ENCODE data around the gene VOPP1.

Gene VOPP1

DNA sequence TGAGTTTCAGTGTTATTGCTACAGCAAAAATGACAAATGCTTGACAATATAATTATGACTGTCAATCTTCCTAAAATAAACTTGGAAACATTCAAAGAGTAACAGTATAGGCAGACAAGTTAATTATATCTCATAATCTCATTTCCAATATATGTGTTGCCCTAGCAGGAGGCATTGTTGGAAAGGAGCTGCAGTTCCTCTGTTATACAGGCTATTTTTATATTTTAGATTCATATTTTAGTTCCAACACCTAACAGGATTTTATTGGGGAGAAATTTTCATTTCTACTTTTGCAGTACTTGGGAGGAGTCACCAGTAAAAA, 19.3 kb downstream of the VOPP1 start:
- DNase-seq = no peak

DNA sequence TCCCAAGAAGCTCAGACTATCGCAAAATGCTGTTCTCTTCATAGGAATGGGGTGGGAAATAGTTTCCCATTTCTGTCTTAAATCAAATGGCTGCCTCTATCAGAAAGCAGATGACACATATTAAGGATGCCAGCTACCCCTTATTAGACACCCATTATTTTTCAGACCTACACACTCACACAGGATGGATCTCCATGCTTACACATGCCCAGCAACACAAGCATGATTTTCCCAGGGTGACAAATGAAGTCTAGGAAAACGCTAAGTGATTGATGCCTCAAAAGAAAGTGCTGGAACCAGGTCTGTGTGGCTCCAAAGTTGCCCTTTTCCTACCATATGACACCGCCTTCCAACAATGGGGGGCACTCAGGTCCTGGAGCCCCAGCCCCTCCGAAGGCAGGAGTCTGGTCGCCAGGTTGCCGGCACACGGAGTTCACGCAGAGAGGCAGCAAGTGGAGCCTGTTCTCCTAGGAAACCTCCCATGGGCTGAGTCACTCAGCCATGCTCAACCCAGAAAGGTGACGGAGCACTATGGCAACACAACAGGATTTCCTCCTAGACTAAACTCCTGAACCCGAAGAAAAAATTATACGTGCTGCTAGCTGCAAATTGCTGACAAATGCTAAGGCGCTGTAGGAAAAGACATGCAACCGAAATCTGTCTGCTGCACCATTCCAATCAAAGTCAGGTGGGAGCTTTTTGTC, 19.8 kb downstream of the VOPP1 start:
- no peak for DNase-seq

DNA sequence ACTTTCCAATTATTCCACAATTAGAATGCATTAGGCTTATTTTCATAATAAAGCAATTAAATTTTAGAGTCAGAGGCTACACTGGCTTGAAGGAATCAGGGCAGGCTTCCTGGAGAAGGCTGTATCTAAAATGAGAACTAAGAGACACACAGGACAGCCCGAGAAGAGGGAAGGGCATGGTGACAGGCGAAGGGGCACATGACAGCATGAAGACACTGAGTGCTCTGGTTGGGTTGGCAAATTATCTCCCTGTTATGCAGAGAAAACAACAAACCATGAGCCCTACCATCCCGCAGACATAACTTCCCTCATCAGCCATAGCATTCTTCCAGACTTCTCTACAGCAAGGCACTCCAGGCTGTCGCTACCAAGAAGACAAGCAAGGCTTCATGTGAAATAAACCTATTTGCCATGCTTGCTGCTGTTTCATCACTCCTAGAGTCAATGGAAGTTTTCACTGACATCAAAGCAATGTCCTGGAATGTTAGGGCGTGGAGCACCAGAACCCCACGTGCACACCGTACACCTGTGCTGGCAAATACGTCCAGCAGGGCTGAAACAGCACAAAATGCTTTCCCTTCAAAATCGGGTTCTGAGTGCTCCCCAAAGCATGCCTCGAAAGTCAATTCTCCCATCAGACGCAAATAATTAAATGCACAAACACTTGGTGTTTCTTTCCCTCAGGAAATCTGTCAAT, 21.3 kb downstream of the VOPP1 start:
- no peak for DNase-seq

DNA sequence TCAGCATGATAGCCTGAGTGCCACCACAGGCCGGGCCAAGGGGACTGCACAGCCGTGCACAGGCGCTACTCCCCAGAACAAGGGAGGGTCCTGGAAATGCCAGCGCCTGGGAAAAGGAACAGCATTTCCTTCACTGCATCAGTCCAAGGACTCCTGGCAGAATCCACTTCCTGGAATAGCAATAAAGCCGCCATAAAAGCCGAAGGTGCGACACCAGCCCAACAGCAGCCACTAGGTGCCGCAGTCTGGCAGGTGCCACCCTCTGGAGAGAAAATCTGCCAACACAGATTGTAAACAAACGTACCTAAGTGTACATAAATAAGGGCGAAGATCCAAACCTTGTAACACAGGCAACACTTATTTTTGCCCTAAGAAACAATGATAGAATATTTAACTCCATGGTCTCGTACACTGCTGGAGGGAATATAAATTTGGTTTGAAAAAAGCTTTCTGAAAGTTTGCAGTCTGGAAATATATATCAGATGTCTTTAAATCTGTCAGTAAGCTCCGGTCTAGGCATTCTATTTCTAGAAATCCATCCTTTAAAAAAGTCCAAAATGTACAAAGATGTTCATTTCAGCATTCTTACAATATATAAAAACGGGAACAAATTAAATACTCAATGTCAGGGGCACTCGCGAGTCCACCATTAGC, 22.2 kb downstream of the VOPP1 start:
- DNase-seq = peak; percentile 89

DNA sequence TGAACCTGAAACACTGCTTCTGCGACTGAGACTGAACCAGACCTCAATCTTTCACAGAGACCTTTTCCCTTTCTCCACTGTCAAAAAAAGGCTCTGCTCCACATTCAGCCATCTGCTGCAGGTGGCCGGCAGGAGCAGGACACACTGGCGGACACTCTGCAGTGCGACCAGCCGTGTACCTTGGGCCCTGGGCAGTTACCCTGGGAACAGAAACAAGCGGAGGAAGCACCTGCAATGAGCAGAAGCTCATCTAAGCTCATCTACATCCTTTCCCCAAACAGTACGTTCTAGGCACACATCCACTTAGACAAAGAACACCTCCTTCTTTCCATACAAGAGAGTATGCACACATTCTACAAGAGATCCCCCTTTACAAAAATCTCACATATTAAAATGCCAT, 22.8 kb downstream of the VOPP1 start:
- DNase-seq = no peak

DNA sequence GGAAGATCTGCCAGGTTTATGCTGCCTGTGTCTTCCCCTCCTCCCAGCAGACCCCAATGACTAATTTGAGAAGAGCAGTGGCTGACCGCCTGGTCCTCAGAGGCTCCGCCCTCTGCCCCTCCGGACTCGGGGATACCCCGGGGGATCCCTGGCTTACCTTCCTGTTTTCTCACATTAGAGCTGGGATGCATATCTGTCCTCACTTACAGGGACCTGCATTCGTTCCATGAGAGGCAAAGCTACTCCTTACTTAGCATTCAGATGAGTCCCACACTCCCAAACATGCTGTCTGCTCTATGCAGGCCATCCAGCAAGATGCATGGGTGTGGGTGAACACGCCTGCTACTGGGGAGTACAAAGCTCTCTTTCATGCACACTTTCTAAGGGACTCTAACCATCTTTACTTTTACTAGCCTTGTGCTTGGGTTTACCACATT, 24.0 kb downstream of the VOPP1 start:
- no peak for DNase-seq

DNA sequence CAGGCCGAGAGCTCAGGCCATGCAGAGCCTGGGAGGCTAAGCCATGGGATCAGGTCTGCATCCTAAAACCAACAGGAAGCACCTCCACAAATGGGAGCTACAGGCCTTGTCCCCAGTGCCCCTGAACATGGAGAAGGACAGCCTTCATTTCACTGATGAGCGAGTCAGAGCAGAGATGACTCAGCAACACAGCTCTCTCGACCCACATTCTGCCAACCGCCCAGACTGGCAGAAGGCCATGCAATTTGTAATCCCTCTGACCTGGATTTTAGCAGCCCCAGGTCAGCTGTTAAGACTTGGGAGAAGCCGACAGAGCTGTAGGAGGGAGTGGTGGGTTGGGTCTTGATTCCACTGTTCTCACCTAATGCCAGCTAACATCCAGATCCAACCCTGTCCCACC, 25.5 kb downstream of the VOPP1 start:
- peak; percentile 83 for DNase-seq

DNA sequence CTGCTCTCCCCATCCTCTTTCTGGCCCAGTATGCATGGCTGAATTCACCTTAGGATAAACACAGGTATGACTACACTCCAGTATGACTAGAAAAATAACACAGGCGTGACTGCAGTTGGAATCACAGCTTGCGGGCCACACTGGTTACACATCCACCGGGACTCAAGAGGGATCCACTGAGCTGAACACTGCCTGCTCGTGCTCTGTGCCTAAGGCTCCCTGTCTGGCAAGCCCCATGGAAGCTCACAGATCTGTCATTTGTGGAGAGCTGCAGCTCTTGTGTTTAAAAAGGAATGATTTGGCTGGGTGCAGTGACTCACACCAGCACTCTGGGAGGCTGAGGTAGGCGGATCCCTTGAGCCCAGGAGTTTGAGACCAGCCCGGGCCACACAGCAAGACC, 26.8 kb downstream of the VOPP1 start:
- no peak for DNase-seq

DNA sequence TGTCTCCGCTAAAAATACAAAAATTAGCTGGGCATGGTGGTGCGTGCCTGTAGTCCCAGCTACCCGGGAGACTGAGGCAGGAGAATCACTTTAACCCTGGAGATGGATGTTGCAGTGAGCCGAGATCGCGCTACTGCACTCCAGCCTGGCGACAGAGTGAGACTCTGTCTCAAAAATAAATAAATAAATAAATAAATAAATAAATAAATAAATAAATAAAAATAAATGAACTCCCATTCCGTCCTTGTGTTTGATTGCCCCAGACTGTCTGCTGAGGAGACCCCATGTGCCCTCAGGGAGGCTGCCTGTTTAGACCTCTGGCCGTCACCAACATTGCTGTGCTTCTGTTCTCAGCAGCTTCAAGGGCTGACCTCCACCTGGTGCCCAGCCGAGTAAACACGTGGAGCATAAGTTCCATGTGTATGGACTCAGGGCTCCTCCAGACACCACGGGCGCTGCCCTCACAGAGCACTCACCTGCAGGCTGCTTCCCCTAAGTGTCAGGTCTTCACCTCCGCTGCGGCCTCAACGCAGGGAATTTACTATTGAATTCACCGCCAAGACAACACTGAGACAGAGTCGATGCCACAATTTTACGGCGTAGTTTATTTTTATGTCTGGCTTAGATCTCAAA, 32.0 kb downstream of the VOPP1 start:
- no peak for DNase-seq

DNA sequence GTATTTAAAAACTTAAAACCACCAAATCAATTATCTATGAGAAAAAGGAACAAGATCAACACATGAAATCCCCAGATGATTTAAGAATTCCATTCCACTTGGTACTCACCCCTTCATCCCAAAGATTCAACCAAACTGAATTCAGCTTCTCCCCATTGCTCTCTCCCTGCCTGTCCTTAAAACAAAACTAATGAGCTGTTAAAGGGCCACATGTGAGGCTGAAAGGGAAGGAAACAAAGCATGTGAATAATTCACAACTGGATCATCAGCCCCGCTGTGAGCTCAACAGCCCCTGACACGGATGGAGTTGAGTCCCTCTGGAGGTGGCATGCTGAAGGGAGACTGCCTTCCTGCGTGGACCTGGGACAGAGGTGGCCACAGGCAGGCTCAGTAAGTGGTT, 32.9 kb downstream of the VOPP1 start:
- DNase-seq = no peak

DNA sequence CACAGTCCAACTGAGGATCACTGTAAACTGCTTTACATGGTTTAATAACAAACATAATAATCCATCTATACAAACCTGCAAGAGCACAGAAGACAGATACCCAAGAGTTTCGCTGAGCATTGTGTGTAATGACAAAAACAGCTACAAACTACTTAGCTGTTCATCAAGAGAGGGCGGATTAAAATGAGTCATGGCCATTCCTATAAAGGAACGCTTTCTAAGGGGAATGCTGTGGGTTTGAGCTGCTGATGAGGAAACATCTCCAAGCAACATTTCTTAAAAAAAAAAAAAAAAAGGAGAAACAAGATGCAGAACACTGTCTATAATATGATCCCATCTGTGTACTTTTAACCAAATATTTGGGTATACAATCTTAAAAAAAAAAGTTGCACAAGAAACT, 33.8 kb downstream of the VOPP1 start:
- no peak for DNase-seq

DNA sequence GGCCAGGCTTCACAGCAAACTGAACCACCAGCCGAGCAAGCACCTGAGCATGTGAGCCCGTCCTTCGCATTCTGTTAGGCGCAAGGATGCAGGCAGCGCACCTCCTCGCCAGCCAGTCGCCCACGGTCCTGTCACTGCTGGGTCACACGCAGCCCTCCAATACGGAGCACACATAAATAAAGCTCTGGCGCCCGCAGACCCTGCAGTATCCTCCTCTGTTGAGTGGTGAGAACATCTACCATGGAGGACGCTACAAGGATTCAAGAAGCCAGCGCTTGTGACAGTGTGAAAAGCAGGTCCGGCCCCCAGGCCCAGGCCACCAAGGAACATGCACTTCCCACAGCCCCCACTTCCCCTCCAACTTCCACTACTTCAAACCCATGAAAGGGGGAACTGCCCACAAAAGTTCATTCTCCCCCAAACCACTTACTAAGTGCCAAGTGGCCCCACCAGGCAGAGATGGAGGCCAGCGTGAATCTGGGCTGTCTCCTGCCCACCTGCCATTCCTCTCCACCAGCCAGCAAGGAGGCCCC, 34.8 kb downstream of the VOPP1 start:
- no peak for DNase-seq

DNA sequence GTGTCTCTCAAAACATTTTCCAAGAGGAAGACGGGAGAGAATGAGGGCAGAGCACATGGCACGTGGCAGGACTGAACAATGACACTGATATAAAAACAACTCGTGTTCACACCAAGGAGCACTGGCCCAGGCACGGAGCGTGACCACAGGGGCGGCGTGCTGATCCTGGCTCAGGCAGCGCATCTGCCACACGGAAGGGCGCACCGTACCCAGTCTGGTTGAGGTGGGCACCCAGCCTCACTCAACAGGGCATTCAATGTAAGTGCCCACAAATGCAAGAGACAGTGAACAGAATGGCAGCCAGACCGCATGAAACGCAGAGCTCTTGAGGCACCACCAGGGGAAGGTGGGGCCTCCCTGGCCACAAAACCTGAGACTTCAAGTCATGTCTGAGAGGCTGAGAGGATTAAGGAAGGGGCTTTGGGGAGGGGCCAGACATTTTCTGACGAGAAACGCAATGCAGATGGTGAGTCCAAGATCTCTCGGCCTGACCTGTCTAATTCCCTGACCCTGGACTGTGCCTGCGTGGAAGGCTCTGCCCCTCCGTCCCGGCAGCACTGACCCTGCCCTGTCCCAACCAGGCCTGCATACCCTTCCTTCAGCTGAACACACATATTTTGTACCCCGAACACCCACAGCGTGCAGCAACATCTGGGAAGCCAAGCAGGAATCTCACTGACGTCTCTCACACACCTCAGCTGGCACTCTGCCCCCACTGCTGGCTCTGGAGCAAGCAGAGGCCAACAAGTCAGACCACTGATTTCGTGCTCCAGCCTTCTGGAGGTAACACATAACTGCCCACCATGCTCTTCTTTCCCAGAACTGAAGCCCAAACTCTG, 35.5 kb downstream of the VOPP1 start:
- DNase-seq = no peak

DNA sequence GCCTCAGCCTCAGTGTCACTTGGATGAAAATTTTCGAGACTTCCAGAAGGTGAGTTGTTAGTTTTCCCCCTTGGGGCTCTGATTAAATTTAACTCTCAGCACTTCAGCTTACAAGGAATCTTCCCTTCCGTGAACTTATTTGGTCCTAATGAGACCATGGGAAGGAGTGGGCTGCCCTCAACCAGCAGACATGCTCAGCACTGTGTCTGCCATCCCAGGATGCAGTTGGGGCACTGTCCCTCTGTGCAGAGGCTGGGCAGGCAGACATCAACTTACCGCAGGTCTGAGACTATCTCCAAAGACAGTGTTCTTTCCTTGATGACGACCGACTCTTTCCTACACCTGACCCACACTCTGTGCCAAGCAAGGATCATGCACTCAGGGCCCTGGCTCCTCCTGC, 36.7 kb downstream of the VOPP1 start:
- no peak for DNase-seq

DNA sequence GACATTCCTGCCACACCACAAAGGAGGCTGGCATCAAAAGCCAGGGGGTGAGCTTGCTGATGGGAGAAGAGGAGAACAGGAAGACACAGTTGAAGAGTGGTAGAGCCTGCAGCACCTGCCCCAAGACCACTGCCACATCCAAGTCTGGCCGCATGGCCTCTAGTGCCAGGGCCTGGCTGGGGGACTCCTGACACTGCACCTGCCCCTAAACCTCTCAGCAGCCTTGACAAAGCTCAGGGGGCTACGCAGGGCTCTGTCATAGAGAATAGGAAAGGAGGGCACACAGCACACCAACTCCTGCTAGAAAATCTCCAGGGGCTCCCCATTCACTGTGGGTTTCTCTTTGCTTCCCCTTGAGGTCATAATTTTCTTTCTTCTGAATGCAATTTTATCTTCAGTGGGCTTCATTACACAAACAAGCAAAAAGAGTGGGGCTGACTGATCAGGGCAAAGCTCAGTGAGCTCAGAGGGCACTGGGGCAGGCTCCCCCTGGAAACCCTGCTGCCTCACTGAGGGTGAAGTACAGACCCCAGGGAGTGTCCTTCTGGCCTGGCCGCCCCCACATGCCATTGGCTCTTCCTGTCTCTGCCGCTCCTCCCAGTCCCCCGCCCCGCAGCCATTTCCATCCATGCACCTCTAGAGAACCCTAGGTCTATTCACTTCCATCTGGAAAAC, 37.2 kb downstream of the VOPP1 start:
- no peak for DNase-seq

DNA sequence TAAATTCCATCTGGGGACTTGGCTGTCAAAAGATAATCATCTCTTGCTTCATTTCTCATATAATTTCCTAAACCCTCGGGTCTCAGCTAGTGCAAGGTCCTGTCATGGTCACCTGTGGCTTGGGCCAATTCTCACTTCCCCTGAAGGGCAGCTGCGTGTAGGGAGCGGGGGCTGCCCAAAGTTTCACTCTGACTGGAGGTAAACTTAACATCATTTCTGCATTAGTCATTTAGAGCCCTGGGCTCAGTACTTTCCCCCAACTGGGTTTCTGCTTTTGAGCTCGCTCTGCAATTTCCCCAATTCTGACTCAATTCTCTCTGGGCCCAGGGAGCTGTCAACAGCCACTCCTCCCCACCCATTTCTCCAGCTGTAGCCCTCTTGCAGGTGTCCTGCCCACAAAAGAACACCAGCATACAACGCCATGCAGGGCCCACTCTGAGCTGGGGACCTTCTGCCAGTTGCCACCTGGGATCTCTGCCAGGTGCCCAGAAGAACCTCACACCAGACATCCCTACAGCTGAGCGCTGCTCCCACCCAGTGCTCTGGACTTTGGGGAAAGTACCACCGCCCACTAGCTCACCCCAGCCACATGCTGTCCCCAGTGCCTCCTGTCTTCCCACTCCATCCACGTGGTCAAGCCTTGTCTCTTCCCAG, 37.9 kb downstream of the VOPP1 start:
- no peak for DNase-seq

DNA sequence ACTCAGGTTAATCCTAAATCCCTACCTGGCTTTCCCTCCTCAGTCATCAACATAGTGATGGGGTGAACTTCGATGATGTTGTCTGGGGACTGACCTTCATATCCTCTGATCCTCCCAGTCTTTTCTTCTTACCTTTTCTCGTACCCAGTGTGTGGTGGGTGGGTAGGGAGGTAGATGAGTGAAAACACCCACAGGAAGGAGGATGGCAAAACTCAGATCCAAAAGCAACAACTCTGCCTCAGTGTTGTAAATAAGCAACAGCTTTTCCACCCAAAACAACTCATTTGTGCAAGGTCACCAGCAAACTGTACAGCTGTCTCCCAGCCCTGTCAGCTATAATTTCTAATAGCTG, 38.6 kb downstream of the VOPP1 start:
- no peak for DNase-seq

DNA sequence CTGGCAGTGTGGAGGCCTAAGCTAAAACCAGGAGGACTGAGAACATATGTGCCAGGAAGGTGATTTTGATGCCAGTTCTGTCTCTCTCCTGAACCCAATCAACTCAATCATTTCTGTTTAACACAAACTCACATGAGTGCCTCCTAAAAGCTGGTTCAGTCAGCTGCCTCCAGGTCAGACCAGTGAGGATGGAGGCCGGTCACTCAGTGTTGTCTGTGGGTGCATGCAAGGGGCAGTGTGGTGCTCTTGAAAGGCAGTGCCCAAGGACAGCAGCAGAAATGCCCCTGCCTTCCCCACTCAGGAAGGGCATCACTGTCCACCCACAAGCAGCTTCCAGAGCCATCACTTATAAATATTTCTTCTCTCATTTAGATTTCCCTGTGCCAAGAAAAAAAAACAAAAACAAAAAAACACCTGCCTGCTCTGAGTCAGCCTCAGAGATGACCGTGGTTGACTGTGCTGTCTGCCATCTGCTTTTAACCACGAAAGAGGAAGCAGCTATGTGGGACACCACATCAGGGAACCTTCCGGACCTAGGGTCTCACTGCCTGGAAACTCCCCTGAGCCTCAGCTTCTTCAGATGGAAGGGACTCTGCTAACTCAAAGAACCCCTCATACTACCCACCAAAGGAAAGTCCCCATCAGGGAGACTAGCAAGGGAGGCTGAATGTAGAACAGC, 39.1 kb downstream of the VOPP1 start:
- no peak for DNase-seq

DNA sequence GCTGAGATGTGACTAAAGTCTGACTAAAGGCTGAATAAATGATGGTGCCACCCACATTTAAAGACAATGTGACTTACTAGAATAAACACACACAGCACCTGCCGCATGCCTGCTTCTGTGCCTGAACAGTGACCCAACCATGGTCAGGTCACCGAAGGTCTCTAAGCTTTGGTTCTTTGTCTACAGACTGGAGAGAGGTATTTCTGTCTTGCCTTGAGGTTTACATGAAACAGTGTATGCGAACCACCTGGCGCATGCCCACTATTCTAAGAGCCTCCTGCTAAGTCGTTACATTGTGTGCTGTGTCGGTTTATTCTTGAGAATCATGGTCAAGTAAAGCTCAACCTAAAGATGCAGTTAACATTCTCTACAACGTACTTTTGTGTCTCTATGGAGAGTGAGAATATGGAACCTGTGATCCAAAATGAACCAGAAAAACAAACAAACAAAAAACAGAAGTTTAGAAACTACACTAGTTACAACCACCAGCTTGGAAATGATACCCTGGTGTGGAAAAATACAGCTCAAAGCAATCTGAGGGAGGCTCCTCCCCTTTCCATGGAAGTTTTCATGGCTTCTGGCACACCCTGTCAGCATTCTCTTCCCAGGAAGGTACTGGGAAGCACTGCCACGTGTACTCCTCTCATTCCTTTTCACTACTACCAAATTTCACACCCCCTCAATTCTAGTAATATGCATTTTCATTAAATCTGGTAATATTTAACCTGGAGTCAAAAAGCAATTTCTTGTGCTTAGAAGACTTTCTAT, 40.0 kb downstream of the VOPP1 start:
- DNase-seq = no peak

DNA sequence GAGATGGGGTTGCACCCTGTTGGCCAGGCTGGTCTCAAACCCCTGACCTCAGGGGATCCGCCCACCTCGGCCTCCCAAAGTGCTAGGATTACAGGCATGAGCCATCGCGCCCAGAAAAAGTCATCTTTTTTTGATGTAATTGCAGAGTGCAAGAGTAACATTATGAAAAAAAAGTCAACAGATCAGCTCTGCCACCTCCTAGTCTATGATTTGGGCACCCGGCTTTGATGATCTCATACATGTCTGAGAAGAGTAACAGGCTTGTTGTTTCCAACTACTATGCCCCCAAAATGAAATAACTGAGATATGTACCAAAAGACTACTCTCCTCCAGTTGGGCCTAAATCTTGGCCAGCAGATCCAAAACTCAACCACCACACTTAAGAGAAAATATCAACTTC, 40.8 kb downstream of the VOPP1 start:
- DNase-seq = no peak

All from NCI-H2029 (cell line).